BJ (cell line): ENCODE measurements around the gene NPR1. TPM values are rescaled to one million over a fixed set of nuclear protein-coding genes. Genes with fewer than 3 reads are reported as not detected.

ENCODE experiments used
- CTCF ChIA-PET: fragments of 350-600 bp; formaldehyde crosslinking; extraction: SDS; loops from one replicate; lab custom pipeline; 2021; ENCODE audit warnings: antibody characterized with exemption, inconsistent platforms; lab: Yijun Ruan, JAX
- POLR2A ChIA-PET: fragments of 300-600 bp; sonication (Branson Sonifier 250); formaldehyde crosslinking; extraction: SDS; loops from one replicate; lab custom pipeline; 2021; ENCODE audit warnings: antibody characterized with exemption; lab: Charles Lee
- DNase-seq: peaks from one replicate; pipeline ENCODE4 v3.0.0-alpha.2; 2011; ENCODE audit warnings: low read depth
- H3K27me3 ChIP-seq: 2 replicates; pipeline ENCODE4 v1.6.0; 2011; ENCODE audit warnings: low read length; ENCODE audit not compliant: control insufficient read depth, insufficient read depth
- H3K36me3 ChIP-seq: 2 replicates; pipeline ENCODE4 v1.5.1; 2011; ENCODE audit warnings: low read length; ENCODE audit not compliant: control insufficient read depth, insufficient read depth
- H3K4me3 ChIP-seq: 2 replicates; pipeline ENCODE4 v1.5.1; 2011; ENCODE audit warnings: low read depth, mild to moderate bottlenecking, control low read depth, low read length
- polyA plus RNA-seq: library from polyadenylated mRNA; depleted of rRNA; stranded (reverse); fragments of >200 nt; gene quantifications from 2 replicates; pipeline ENCODE4 v1.2.3, GENCODE V29; 2011
- TF ChIP-seq, protein P1 (sequence below): IDR thresholded peaks from 2 replicates; pipeline ENCODE4 v1.5.1; 2011; ENCODE audit warnings: low read depth, mild to moderate bottlenecking, control low read depth, inconsistent platforms, low read length, moderate library complexity; ENCODE audit not compliant: insufficient read depth

The NPR1 gene
- polyA plus RNA-seq, 1 experiment = 0.02 TPM

DNA sequence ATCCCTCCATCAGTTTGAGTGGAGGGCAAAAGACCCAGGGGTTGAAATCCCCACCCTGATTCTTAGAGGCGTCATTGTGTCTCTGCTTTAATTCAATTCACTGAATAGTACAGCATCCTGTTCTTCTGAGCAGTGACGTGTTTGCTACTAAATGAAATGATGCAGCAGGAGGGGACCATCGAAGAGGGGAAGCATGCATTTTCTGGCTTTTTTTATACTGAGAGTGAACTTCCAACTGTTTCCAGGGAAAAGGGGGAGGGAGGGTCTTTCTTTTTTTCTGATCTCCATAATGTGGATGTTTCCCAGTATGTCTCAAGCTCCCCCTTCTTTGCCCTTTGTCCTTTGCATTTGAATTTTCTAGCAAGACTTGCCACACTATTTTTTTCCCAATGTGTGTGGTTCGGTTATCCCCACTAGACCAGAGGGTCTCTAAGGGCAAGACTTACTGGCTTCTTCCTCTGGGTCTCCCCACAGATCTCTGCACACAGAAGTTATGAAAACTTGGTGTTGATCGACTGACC lies 52.0 kb downstream of the NPR1 start:
- Histone ChIP-seq H3K4me3 (no peak overlapping the region), H3K36me3 (no peaks in the 10 kb centered on the region), H3K27me3 (no peaks in the 10 kb centered on the region)
- POLR2A ChIA-PET = no interaction called here
- CTCF ChIA-PET = no interaction called here
- DNase-seq = no peak
- TF ChIP-seq, protein P1, sequence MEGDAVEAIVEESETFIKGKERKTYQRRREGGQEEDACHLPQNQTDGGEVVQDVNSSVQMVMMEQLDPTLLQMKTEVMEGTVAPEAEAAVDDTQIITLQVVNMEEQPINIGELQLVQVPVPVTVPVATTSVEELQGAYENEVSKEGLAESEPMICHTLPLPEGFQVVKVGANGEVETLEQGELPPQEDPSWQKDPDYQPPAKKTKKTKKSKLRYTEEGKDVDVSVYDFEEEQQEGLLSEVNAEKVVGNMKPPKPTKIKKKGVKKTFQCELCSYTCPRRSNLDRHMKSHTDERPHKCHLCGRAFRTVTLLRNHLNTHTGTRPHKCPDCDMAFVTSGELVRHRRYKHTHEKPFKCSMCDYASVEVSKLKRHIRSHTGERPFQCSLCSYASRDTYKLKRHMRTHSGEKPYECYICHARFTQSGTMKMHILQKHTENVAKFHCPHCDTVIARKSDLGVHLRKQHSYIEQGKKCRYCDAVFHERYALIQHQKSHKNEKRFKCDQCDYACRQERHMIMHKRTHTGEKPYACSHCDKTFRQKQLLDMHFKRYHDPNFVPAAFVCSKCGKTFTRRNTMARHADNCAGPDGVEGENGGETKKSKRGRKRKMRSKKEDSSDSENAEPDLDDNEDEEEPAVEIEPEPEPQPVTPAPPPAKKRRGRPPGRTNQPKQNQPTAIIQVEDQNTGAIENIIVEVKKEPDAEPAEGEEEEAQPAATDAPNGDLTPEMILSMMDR = no peak

DNA sequence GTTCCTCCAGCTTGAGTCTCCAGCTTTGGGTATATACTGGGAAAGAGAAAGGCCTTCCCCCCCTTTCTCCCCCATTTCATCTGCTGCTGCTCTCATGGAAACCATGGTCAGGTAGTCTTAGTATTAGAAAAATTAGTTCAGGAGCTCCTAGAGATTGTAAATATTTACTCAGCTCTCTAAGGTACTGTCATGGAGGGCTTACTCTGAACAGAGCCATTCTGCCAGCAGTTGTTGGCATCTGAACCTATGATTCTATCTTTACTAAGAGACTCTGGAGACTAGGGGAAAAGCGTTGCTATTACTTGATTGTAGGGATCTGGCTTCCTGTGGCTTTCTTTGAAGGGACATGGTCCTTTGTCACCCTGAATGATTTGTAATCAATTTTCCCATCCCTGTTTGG lies 55.5 kb downstream of the NPR1 start:
- H3K4me3 ChIP-seq = no peak overlapping the region
- TF ChIP-seq, protein P1 = no peak
- H3K27me3 ChIP-seq = no peaks in the 10 kb centered on the region
- POLR2A ChIA-PET = interaction anchor here (0.6 kb wide), 1 partner anchor 1139 kb away, joined by 7 read pairs; no protein-coding TSS in a partner anchor
- CTCF ChIA-PET = interaction anchor here (0.6 to 3.4 kb wide), 4 partner anchors 9 to 68 kb away, joined by 3 to 14 read pairs (median 4); no protein-coding TSS in a partner anchor
- DNase-seq = no peak
- no peaks in the 10 kb centered on the region for H3K36me3 ChIP-seq

DNA sequence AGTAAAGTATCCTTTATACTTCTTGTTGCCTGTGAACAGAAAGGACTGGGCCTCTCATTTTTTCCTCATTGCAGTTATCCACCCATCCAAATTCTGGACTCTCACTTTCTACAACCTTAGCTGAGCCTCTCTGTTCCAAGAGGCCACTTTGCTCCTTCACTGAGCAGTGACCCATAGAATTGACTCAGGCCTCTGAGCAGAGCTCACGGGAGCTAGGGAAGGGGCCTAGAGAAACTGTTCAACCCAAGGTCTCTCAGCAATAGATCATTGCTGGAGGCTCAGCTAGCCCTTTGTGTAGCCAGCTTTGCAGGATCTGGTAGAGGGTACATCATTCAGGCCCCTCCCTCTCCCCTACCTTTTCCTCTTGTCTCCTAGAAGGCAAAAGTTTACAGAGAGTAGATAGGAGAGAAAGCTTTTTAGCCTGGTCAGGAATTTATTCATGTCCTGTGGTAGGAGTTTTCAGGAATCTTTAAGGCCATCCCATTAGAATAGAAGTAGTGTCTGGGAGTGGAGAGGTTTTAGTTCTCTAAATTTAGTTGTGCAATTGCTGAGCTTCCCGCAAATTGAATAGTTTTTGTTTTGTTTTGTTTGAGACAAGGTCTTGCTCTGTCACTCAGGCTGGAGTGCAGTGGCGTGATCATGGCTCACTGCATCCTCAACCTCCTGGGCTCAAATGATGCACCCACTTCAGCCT lies 56.1 kb downstream of the NPR1 start:
- POLR2A ChIA-PET = interaction anchor here (0.6 kb wide), 1 partner anchor 1138 kb away, joined by 7 read pairs; no protein-coding TSS in a partner anchor
- Histone ChIP-seq H3K36me3 (no peaks in the 10 kb centered on the region), H3K27me3 (no peaks in the 10 kb centered on the region), H3K4me3 (no peak overlapping the region)
- CTCF ChIA-PET = interaction anchor here (0.6 to 3.4 kb wide), 6 partner anchors 9 to 69 kb away, joined by 3 to 14 read pairs (median 4); no protein-coding TSS in a partner anchor
- DNase-seq = no peak
- TF ChIP-seq, protein P1 = no peak

- CTCF ChIA-PET = interaction anchor here (0.7 to 3.4 kb wide), 6 partner anchors 8 to 251 kb away, joined by 3 to 14 read pairs (median 4); partner anchors contain the start of gene RAB13
- no peak overlapping the region for H3K4me3 ChIP-seq
- POLR2A ChIA-PET = no interaction called here
- H3K36me3 ChIP-seq = no peaks in the 10 kb centered on the region
- DNase-seq = no peak
- TF ChIP-seq, protein P1 = no peak
- H3K27me3 ChIP-seq = no peaks in the 10 kb centered on the region
These were observed 56.6 kb downstream of the NPR1 start for GRCh38 chr1:153735090-153735420.

DNA sequence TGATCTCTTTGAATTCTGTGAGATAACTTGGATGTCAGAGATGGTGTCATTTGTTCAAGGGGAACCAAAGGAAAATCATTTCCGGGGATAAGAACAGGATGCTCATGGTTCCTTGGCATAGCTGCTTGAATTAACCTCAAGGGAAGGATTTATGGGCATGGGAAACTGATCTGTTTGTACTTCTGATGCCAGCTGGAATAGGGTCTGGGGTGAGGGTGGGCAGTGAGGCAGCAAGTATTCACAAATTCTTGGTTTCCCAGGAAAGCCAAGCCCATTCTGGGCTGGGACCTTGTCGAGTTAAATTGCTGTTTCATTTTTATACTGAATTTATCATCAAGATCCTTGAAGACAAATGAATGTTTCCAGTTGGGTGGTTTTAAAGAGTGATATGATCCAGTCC lies 63.5 kb downstream of the NPR1 start:
- no peaks in the 10 kb centered on the region for H3K27me3 ChIP-seq
- TF ChIP-seq, protein P1 = no peak
- ChIA-PET POLR2A (no interaction called here), CTCF (interaction anchor here (0.6 to 2.6 kb wide), 3 partner anchors 8 to 64 kb away, joined by 3 to 7 read pairs (median 3); partner anchors contain the start of gene NPR1)
- DNase-seq = no peak
- no peak overlapping the region for H3K4me3 ChIP-seq
- peaks cover 18% of the 10 kb centered on the region for H3K36me3 ChIP-seq
